Neural cell (in vitro differentiated cells): ENCODE measurements around the gene RANBP1. TPM values are rescaled to one million over a fixed set of nuclear protein-coding genes. Genes with fewer than 3 reads are reported as not detected.

Experiments
- H2AFZ ChIP-seq: fragments of 200-600, 300-800 bp; sonication (generic), shearing (Covaris generic); 2 replicates; pipeline ENCODE4 v1.6.0; 2014; ENCODE audit warnings: low read depth, mild to moderate bottlenecking, antibody characterized with exemption, low read length, moderate library complexity
- H3F3A ChIP-seq: fragments of 200-600 bp; shearing (Covaris generic); 2 replicates; pipeline ENCODE4 v1.6.1; 2016; ENCODE audit warnings: mild to moderate bottlenecking, moderate library complexity, mixed read lengths, antibody characterized with exemption, low read length; ENCODE audit not compliant: insufficient read depth, poor library complexity, severe bottlenecking
- H3K27ac ChIP-seq: fragments of 200-600, 300-800 bp; sonication (generic), shearing (Covaris generic); 2 replicates; pipeline ENCODE4 v1.5.1; 2014; ENCODE audit warnings: mild to moderate bottlenecking, low read length, moderate library complexity
- H3K27me3 ChIP-seq: fragments of 300-800, 200-600 bp; sonication (generic), shearing (Covaris generic); 2 replicates; pipeline ENCODE4 v1.6.0; 2014; ENCODE audit warnings: mild to moderate bottlenecking, low read depth, low read length, moderate library complexity; ENCODE audit not compliant: insufficient read depth
- H3K36me3 ChIP-seq: fragments of 300-800, 200-600 bp; sonication (generic), shearing (Covaris generic); 2 replicates; pipeline ENCODE4 v1.5.1; 2014; ENCODE audit warnings: mild to moderate bottlenecking, antibody characterized with exemption, low read length, moderate library complexity; ENCODE audit not compliant: insufficient read depth
- H3K4me2 ChIP-seq: fragments of 300-800, 200-600 bp; sonication (generic), shearing (Covaris generic); 2 replicates; pipeline ENCODE4 v1.6.0; 2014; ENCODE audit warnings: mild to moderate bottlenecking, low read length
- H3K4me3 ChIP-seq: fragments of 300-800, 200-600 bp; sonication (generic), shearing (Covaris generic); 2 replicates; pipeline ENCODE4 v1.5.1; 2014; ENCODE audit warnings: mild to moderate bottlenecking, low read length, moderate library complexity
- H3K79me2 ChIP-seq: fragments of 200-600 bp; shearing (Covaris generic); replicated peaks from 2 replicates; pipeline ENCODE4 v1.6.0; 2014; ENCODE audit warnings: mild to moderate bottlenecking, low read length, moderate library complexity; ENCODE audit not compliant: insufficient read depth
- H3K9ac ChIP-seq: fragments of 300-800, 200-600 bp; sonication (generic), shearing (Covaris generic); 2 replicates; pipeline ENCODE4 v1.6.1; 2016; ENCODE audit warnings: mild to moderate bottlenecking, low read length, mixed read lengths
- H3K9me2 ChIP-seq: fragments of 200-600 bp; shearing (Covaris generic); 2 replicates; pipeline ENCODE4 v1.6.1; 2016; ENCODE audit warnings: mild to moderate bottlenecking, low read length, mixed read lengths; ENCODE audit not compliant: insufficient read depth
- H3K9me3 ChIP-seq: fragments of 200-600, 300-800 bp; sonication (generic), shearing (Covaris generic); 2 replicates; pipeline ENCODE4 v1.6.1; 2016; ENCODE audit warnings: mild to moderate bottlenecking, mixed run types, low read length, moderate library complexity, mixed read lengths
- H4K20me1 ChIP-seq: fragments of 200-600 bp; shearing (Covaris generic); 2 replicates; pipeline ENCODE4 v1.6.1; 2016; ENCODE audit warnings: mild to moderate bottlenecking, mixed run types; ENCODE audit not compliant: insufficient read depth
- EP300 ChIP-seq: fragments of 450-650 bp; conservative IDR thresholded peaks from 2 replicates; pipeline ENCODE4 v1.6.1; 2014; ENCODE audit warnings: antibody characterized with exemption, mild to moderate bottlenecking, moderate library complexity; ENCODE audit not compliant: poor library complexity, severe bottlenecking
- EZH2 ChIP-seq: fragments of 200-600, 300-800 bp; shearing (Covaris generic), sonication (generic); IDR thresholded peaks from 2 replicates; pipeline ENCODE4 v1.6.1; 2014; ENCODE audit warnings: antibody characterized with exemption, low read length, borderline replicate concordance, mild to moderate bottlenecking; ENCODE audit not compliant: insufficient read depth, poor library complexity, severe bottlenecking
- MXI1 ChIP-seq: fragments of 450-650 bp; conservative IDR thresholded peaks from 2 replicates; pipeline ENCODE4 v1.6.1; 2014; ENCODE audit warnings: antibody characterized with exemption, mild to moderate bottlenecking; ENCODE audit not compliant: poor library complexity, severe bottlenecking
- POLR2AphosphoS5 ChIP-seq: IDR thresholded peaks from 2 replicates; pipeline ENCODE4 v1.6.1; 2012
- RAD21 ChIP-seq: fragments of 450-650 bp; conservative IDR thresholded peaks from 2 replicates; pipeline ENCODE4 v1.6.1; 2014; ENCODE audit warnings: antibody characterized with exemption, mild to moderate bottlenecking, moderate library complexity
- SMC3 ChIP-seq: fragments of 450-650 bp; conservative IDR thresholded peaks from 2 replicates; pipeline ENCODE4 v1.6.1; 2014; ENCODE audit warnings: antibody characterized with exemption, mild to moderate bottlenecking, moderate library complexity; ENCODE audit not compliant: poor library complexity
- TAF1 ChIP-seq: IDR thresholded peaks from 2 replicates; pipeline ENCODE4 v1.6.1; 2012; ENCODE audit warnings: low read depth
- polyA plus RNA-seq: library from polyadenylated mRNA; depleted of rRNA; stranded (reverse); fragments of >200 nt; gene quantifications from 2 replicates; pipeline ENCODE4 v1.2.3, GENCODE V29; 2014
- TF ChIP-seq, protein P1 (sequence below): fragments of 450-650 bp; IDR thresholded peaks from 2 replicates; pipeline ENCODE4 v1.5.1; 2014; ENCODE audit warnings: antibody characterized with exemption, mild to moderate bottlenecking, moderate library complexity; ENCODE audit not compliant: poor library complexity, severe bottlenecking
- TF ChIP-seq, protein P2 (sequence below): IDR thresholded peaks from 2 replicates; pipeline ENCODE4 v1.6.1; 2012; ENCODE audit warnings: borderline replicate concordance

Gene RANBP1
- polyA plus RNA-seq, 1 donor from 2014 or later: 360 TPM

DNA sequence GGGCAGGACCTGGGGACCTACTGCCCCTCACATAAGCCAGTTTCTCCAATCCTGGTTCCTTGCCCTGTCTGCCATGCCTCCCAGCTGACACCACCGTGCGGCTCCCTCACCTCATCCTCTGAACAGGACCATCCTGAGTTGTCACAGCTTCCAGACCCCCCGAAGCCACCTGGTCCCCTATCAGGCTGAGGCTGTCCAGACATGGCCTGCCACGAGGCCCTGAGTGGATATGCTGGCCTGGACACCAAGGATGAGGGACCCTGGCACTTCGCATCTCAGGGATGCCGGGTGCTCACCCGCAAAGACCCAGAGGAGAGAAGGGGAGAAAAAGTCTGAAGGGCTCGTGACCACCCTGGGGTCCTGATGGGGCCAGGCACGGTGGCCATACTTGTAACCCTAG is 50.8 kb downstream of the RANBP1 start (continued):
- TF ChIP-seq, protein P1, sequence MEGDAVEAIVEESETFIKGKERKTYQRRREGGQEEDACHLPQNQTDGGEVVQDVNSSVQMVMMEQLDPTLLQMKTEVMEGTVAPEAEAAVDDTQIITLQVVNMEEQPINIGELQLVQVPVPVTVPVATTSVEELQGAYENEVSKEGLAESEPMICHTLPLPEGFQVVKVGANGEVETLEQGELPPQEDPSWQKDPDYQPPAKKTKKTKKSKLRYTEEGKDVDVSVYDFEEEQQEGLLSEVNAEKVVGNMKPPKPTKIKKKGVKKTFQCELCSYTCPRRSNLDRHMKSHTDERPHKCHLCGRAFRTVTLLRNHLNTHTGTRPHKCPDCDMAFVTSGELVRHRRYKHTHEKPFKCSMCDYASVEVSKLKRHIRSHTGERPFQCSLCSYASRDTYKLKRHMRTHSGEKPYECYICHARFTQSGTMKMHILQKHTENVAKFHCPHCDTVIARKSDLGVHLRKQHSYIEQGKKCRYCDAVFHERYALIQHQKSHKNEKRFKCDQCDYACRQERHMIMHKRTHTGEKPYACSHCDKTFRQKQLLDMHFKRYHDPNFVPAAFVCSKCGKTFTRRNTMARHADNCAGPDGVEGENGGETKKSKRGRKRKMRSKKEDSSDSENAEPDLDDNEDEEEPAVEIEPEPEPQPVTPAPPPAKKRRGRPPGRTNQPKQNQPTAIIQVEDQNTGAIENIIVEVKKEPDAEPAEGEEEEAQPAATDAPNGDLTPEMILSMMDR: no peak

DNA sequence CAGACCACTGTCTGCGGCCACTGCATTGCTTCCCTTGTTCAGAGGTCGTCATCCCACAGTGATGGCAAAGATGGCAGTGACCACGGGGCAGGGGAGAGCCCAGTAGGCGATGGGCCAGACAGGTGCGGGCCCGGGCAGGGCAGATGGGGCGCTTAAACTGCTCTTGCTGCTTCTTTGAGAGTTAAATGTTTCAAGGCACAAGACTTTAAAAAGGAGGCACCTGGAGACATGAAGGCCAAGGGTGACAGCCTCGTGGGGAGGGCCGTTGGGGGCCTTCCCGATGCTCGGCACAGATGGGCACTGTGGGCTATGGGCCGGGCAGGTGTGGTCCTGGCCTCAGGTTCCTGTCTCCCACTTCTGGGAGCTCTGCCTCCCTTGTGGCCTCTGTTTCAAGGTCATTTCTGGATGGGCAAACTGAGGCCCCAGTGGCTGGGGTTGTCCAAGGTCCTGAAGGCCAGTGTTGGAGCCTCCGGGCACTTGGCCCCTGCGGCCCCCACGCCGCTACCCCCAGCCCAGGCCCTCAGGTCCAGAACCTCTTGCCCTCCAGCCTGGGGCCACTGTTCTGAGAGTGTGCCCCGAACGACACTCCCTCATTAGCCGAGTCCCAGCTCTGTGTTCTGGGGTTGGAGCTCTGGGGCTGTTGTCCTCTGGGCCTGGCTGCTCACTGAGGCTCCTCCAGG is 51.9 kb downstream of the RANBP1 start:
- no peaks in the 10 kb centered on the region for H3F3A ChIP-seq
- H3K4me3 ChIP-seq: no peak overlapping the region
- no peaks in the 10 kb centered on the region for H3K79me2 ChIP-seq
- no peaks in the 10 kb centered on the region for H3K9me3 ChIP-seq
- H3K4me2 ChIP-seq: no peak overlapping the region
- no peak for TF ChIP-seq SMC3
- TF ChIP-seq TAF1: no peak
- TF ChIP-seq MXI1: no peak
- no peak for TF ChIP-seq EZH2
- TF ChIP-seq, protein P2, sequence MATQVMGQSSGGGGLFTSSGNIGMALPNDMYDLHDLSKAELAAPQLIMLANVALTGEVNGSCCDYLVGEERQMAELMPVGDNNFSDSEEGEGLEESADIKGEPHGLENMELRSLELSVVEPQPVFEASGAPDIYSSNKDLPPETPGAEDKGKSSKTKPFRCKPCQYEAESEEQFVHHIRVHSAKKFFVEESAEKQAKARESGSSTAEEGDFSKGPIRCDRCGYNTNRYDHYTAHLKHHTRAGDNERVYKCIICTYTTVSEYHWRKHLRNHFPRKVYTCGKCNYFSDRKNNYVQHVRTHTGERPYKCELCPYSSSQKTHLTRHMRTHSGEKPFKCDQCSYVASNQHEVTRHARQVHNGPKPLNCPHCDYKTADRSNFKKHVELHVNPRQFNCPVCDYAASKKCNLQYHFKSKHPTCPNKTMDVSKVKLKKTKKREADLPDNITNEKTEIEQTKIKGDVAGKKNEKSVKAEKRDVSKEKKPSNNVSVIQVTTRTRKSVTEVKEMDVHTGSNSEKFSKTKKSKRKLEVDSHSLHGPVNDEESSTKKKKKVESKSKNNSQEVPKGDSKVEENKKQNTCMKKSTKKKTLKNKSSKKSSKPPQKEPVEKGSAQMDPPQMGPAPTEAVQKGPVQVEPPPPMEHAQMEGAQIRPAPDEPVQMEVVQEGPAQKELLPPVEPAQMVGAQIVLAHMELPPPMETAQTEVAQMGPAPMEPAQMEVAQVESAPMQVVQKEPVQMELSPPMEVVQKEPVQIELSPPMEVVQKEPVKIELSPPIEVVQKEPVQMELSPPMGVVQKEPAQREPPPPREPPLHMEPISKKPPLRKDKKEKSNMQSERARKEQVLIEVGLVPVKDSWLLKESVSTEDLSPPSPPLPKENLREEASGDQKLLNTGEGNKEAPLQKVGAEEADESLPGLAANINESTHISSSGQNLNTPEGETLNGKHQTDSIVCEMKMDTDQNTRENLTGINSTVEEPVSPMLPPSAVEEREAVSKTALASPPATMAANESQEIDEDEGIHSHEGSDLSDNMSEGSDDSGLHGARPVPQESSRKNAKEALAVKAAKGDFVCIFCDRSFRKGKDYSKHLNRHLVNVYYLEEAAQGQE: no peak
- TF ChIP-seq, protein P1: no peak
- TF ChIP-seq POLR2AphosphoS5: no peak
- no peak for TF ChIP-seq RAD21
- no peak for TF ChIP-seq EP300
- no peak overlapping the region for H2AFZ ChIP-seq
- no peak overlapping the region for H3K27ac ChIP-seq
- H4K20me1 ChIP-seq: no peaks in the 10 kb centered on the region
- no peaks in the 10 kb centered on the region for H3K9me2 ChIP-seq
- H3K9ac ChIP-seq: no peak overlapping the region
- H3K27me3 ChIP-seq: no peaks in the 10 kb centered on the region
- H3K36me3 ChIP-seq: no peaks in the 10 kb centered on the region
